Smooth muscle cell of the brain vasculature (primary cell): ENCODE results near the gene HIVEP3.

Experiments used
- DNase-seq: peaks from one replicate; pipeline ENCODE4 v3.0.0-alpha.2; 2012; ENCODE audit warnings: low read depth, low spot score

HIVEP3 gene

DNA sequence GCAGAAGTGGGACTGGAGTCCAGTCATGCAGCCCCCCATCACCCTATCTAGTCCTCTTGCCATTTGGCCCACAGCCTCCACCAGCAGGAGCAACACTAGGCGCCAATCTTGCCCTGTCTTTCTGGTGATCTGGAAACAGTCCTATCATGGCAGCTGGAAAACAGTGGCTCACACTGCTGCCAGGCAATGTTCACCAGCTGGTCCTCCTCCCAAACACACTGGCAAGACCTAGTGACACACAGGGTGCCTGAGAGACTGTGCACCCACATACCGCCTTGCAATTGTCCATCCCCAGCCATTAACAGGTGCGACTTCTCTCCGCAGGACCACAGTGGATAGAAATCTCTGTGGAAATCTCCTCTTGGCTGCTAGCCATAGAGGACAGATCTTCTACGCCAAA lies 105.5 kb downstream of the HIVEP3 start:
- DNase-seq = no peak

DNA sequence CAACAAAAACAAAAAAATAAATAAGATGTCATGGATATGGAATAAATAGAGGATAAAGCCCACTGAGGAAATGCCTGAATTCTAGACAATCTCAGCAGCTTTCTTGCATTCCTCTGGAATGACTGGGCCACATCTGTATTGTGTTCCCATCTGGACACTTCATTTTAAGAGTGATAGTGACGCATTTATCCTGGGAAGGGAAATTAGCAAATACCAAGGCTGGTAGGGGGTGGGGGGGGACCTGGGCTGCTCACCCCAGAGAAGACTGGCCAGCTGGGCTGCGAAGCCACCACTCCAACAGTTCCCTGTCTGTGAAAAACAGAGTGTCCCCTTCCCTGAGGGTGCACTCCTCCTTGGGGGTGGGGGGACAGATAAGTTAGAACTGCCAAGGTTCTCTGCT lies 106.3 kb downstream of the HIVEP3 start:
- DNase-seq = peak; percentile 70

DNA sequence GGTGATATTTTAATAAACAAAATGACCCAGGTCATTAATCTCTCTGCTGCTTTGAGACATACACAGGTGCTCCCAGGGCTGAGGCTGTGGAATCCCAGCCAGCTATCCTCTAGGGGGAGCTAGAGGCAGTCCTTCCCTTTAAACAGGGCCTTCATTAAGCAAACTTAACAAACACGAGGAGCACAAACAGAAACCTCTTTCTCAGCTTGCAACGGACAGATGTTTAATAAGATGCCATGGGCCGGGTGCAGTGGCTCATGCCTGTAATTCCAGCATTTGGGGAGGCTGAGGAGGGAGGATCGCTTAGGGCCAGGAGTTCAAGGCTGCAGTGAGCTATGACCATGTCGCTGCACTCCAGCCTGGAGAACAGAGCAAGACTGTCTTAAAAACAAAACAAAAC lies 106.7 kb downstream of the HIVEP3 start:
- peak; percentile 35 for DNase-seq

DNA sequence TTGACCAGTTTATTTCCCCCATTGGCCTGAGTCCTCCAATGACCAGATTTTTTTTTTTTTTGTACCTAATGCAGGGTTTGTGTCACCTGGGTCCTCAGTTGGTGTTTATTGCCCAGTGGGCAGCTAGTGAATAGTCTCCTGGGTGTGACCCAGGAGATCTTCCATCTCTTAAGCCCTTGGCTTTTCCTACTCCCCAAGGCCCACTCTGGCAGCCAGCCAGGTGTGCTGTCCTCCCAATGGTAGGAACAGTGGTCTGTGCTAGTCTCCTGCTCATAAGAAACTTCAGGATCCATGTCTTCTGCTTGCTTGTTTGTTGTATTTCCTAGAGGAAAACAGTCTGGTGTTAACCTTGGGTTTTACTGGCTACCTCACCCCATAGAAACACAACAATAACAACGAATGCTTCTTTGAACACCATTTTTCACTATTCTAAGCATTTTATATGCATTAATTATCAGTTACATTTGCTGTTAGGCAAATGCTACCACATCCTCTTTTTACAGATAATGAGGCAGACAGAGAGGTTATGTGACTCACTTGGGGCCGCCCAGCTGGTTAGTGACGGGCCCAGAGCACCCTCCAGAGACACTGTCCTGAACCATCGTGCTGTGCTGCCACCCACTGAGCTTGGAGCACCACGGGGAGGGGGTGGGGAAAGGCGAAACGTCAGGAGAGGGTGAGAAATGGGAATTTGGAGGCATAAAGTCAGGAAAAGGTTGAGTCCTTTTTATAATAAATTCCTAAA lies 107.5 kb downstream of the HIVEP3 start:
- no peak for DNase-seq

DNA sequence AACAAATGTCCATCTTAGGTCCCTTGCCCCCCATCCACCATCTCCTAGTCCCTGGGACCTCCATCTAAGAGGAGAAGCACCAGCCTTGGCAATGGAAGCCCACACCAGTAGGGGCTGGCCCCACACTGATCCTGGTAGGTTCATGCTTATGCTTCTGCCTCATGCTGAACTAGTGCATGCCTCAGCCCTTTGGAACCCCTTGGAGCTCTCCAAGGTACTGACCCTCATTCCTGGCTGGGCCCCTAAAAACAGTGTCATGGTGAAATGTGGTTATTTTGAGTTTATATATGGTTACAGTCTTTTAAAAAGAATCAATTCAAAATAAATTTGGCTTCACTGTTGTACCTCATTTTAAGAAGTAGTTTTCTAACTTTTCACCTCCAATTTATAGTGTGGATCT lies 108.3 kb downstream of the HIVEP3 start:
- peak; percentile 20 for DNase-seq

DNA sequence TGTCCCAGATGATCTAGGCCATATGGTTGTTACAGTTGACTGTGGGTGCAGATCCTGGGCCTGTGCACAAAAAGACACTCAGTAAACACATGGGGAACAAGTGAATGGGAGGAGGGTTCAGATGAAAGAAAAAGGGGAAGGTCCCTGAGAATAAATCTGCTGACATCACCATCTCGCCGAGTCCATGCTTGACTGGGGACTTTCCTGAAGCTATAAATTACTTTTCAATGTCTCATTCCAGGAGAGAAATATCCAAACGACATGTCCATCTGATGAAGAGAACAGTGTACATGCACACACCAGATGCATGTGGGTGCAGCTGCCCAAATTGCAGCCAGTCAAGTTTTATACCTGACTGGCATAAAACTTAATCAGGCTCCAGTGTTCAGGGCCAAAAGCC lies 109.0 kb downstream of the HIVEP3 start:
- DNase-seq = no peak

DNA sequence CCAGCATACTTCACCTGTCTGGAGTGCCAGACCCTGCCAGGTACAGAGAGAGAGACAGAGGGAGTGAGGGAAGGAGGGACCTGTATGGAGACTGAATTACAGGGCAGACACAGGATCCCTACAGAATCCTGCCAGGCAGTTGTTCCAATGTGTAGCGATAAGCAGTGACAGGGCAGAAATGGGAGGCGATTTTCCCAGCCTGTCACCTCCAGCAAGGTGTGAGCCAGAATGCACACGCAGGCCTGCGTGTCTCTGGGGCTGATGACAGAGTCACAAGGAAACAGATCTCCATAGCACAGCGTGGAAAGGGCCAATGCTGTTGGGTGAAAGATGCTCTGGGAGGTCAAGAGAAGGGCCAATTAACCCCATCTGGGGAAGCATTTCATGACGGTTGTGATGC lies 111.3 kb downstream of the HIVEP3 start:
- no peak for DNase-seq

DNA sequence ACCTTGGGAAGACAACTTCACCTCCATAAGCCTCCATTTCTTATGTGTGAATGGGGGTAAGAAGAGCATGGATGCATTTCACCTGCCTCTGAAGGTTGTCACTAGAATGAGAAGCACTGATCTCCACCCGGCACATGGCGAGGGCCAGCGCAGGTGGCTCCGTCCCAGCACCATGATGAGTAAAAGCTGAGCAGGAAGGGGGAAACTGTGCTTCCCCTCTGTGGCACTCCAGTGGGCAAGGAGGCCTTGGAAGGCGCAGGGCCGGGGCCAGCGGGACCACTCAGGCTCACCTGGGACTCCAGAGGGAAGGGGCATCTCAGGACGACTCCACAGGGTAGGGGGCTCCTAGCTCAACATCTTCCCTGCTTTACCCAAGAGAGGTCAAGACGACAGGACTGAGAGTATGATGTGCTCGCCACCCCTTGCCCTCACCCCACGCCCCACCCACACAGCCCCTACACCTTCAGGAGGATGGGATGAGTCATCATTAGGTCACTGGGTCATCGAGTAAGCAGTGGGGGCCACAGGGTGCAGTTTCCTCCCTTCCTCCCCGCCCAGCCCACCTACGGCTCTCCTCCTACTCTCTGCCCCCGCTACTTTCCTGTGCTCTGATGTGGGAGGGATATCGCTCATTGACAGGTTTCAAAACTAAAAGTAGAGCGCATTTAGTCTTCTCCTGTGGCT lies 112.1 kb downstream of the HIVEP3 start:
- no peak for DNase-seq

DNA sequence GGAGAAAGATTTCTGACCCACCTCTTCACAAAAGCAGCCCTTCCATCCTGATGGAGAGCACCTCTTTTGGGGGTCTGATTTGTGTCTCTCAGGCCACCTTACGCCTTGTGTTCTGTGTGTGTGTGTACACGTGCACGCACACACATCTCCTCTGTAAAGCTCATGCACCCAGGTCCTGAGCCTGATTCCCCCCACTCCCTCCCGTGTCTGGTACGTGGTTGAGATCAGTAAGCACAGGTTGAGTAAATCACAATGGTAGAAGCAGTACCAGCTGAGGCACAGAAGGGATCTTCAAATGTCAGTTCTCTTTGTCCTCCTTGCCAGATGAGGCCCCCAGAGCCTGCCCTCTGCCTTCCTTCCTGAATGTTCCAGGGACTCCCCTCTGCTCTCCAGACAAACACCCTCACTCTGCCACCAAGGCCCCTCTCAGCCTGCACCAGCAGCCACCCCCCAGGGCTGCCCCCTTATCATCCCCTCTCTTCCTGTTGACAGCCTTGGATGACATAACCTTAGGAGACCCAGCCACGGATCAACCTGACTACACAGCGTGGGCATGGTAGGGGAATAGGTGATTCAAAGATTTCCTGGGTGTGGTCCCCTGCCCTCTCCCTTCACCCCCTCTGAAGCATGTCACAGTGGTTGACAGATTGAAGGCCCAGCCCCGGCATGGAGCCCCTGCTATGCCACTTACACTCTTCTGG lies 112.8 kb downstream of the HIVEP3 start:
- DNase-seq = no peak

DNA sequence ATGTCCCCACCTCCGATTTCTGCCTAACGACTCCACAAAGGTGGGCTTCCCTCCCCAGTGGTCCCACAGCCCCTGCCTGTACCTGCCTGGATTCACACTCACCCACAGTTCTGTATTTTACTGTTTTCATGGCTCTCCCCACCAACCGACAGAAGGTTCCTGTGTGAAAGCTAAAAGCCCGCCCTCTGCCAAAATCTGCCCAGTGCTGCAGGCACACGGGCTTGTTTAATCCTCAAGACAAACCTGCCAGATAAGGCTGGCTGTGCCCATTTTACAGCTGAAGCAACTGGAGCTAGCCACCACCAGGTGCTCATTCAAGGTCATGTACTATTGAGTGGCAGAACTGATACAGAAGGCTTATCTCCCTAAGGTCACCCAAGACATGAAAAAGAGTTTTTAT lies 114.5 kb downstream of the HIVEP3 start:
- DNase-seq = no peak

DNA sequence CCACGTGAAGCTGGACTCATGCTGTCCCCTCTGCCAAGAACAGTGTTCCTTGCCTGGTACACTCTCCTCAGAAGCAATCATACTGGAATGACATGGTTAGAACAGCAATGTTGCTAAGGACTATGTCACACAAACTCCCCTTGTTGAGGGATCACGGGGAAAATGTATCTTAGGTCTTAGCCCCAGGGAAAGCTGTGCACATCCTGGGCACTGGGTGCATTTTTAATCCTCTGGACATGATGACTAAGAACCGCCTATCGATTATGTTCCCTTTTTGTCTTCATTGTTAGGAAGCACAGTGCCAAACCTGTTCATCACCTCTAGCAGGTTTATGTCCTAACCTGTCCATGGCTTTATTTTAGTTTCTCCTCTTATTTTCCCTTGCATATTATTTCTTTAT lies 115.1 kb downstream of the HIVEP3 start:
- DNase-seq = no peak

DNA sequence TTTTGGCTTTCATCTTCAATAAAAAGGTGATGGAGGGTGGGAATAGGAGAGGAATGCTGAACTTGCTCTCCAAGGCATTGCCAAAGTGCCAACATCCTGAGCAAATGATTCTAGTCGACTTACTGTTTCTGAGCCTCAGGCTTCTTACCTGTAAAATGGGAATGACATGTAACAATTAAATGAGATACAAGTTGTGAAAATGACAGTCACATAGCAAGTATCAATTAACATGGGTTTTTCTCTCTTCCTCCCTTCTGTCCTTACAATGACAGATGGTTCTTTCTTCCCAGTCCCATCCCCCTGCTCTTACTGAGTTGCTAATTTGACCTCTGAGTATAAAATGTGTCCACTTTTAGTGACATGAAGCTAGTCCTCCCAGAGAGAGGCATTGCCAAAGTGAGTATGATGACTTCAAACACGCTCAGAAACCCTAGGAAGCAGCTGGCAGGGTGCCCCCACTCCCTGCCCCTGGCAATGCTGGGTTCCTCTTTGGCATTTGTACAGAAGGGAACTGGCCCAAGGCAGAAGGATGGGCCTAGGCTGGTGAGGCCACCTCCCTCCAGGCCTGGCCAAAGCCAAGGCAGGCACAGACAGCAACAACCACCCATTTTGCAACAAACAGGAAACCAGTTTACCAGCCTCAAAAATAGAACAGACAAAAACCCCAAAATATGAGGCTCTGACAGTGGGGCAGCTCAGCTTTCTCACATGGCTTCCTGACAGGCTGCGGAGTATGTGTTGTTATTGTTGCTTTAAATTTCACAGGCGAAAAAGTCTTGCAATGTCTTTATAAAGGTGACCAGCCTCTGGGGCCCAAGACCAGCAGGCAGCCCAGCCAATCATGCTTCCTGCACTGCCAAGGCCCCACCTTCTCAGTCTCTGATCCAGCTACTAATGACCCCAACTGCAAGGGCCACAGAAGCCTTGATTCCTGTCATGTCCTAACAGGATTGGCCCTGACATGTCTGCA lies 115.9 kb downstream of the HIVEP3 start:
- DNase-seq = no peak

DNA sequence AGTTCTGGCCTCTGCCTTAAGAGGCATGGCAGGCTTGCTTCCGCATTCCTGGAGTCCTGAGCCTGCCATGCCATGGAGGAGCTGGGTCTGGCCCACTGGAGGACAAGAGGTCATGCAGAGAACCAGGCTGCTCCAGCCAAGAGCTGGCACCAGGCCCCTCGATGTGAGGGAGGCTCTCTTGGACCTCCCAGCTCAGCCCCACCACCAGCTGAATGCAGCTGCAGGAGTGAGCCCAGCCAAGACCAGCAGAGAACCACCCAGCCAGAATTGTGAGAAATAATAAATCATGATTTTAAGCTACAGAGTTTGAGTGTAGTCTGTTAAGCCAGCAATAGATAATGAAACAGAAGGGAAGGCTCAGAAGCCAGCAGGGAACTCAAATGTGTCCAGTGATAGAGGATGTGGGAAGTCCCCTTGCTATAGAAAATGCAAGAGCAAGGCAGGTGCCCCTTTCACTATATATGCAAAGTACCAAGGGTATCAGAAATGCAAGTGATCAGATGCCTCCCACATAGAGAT lies 118.4 kb downstream of the HIVEP3 start:
- no peak for DNase-seq

DNA sequence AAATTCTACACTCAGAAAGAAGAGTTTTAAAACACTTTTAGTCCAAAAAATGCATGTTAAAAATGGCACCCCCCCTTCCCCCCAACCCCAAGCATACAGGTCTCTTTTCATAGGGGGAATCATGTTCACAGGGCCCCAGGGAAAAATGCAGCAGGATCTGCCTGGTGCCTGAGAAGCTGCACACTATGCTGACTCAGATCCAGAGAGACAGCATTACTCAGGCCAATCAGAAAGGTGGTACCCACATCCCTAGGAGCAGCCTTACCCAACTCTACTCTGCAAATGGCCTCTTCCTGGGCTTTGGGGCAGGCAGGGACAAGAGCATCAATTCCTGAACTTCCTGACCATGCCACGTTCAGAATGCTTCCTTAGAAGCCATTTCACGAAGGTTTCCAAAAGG lies 119.0 kb downstream of the HIVEP3 start:
- DNase-seq = no peak

DNA sequence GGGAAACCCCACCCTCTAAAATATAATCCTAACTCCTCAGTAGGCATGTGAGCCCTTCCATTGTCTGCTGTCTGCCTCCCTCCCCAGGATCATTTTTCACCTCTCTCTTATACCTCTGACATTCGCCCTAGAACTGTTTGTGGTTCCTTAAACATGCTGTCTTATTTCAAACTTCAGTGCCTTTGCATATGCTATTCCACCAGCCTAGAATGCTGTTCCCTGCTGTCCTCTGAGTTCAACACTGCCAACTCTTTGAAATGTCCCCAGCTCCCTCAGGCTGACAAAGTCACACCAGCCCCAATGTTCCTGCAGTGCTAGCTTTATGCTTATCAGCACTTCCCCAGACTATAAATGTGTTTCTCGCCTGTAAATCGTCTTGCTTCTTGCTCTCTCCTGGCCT lies 119.5 kb downstream of the HIVEP3 start:
- no peak for DNase-seq

DNA sequence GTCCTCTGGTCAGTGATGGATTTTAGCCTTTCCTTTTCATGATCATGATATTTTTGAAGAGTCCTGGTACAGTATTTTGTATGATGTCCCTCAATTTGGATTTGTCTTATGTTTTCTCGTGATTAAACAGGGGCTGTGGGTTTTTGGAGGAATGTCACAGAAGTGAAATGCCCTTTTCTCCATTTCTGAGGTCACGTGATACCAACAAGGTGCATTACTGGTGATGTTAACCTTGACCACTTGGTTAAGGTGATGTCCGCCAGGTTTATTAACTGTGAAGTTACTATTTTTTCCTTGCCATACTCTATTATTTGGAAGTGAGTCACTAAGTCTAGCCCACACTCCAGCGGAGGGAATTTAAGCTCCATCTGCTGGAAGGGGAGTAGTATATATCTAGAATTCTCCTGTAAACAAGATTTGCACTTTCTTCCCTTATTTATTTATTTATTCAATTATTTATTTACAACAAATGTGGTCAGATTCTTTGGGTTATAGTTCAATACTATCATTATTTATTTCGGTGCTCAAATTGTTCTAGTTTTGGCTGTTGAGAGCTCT lies 123.4 kb downstream of the HIVEP3 start:
- DNase-seq = no peak

DNA sequence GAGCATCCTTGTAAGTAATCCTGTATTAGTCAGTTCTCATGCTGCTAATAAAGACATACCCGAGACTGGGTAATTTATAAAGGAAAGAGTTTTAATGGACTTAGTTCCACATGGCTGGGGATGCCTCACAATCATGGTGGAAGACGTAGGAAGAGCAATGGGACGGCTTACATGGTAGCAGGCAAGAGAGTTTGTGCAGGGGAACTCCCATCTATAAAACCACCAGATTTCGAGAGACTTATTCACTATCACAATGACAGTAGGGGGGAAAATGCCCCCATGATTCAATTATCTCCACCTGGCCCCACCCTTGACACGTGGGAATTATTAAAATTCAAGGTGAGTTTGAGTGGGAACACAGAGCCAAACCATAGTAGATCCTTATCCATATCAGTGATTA lies 124.7 kb downstream of the HIVEP3 start:
- DNase-seq = no peak

DNA sequence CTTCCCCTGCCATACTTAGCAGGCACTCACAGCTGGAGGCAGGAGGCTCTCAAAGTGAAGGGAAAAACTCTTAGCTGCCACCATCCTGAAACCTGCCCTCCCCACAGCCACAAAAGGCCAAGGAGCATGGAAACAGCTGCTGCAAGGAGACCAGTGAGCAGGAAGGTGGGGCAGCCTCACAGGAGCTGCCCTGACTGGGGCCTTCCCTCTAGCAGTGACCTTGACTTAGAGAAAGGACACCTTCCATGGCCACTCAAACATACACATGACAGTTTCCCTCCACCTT lies 126.3 kb downstream of the HIVEP3 start:
- DNase-seq = no peak

DNA sequence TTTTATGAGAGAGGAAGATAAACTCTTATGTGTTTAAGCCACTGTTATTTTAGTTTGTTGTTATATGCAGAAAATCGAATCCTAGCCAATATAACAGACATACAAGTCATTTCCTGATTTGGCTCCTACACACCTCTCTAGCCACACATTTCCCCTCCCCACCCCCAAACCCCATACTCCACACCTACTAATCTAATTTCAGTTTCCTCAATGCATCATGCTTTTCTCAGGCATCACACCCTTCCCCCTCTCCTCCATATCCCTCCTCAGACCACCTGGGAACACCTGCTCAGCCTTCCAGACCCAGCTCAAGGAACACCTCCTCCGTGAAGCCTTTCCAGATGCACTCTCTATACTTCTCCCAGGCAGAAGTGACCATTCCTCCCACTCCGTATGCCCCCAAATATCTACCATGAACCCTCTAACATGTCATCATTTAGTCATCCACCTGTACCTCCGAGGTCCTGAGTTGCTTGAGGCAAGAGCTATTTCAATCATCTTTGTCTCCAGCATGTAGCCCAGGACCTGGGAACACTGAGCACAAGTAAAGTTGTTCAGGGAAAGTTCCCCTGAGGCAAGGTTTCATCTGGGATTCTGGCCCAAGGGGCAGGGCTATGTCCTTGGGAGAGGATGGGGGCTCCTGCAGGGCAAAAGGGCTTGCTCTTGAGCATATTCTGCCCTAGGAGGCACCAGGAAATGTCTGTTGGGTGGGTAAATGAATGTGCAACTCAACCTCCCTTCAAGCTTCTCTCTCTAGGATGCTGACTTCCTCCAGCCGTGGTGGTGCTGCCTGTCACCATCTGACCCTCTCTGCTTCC lies 126.8 kb downstream of the HIVEP3 start:
- DNase-seq = no peak

DNA sequence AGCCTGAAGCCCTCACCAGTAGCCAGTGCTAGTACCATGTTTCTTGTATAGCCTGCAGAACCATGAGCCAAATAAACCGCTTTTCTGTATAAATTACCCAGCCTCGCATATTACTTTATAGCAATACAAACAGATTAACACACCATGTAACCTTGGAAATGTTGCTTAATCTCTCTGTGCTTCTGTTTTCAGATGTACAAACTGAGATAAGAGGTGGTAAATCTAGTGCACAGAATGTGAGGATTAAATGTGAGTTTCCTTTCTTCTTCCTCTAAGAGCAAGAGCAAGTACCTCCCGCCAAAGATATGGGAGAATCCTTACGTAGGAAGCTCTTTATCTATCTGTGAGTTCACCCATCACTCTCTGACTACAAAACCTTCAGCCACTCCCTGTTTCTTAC lies 128.4 kb downstream of the HIVEP3 start:
- no peak for DNase-seq
